RPMI7951 (cell line): ENCODE results near the gene FBXL15. TPM values are rescaled to one million over a fixed set of nuclear protein-coding genes. Genes with fewer than 3 reads are reported as not detected.

Experiments
- DNase-seq: peaks from one replicate; pipeline ENCODE4 v3.0.0-alpha.2; 2012; ENCODE audit warnings: low read depth
- total RNA-seq: library from RNA; depleted of rRNA; stranded (reverse); fragments of >200 nt; shearing (Covaris generic); gene quantifications from 2 replicates; pipeline ENCODE4 v1.2.3, GENCODE V29; 2014

Gene FBXL15
- total RNA-seq, 1 experiment from 2014 or later: 5.3 TPM

- DNase-seq: no peak
These were observed 9.0 kb upstream of the FBXL15 start for GRCh38 chr10:102411341-102412255.

- no peak for DNase-seq
These were observed 8.3 kb upstream of the FBXL15 start for GRCh38 chr10:102412293-102412692.

- no peak for DNase-seq
These were observed 7.5 kb upstream of the FBXL15 start for GRCh38 chr10:102413053-102413705.

GRCh38 chr10:102413806-102414561 is 6.7 kb upstream of the FBXL15 start:
- DNase-seq: no peak

GRCh38 chr10:102414749-102415148 is 5.9 kb upstream of the FBXL15 start:
- DNase-seq: no peak

- no peak for DNase-seq
These were observed 4.4 kb upstream of the FBXL15 start for GRCh38 chr10:102416283-102416682.

GRCh38 chr10:102416695-102417094 is 3.9 kb upstream of the FBXL15 start:
- no peak for DNase-seq

- DNase-seq: no peak
These were observed 1.9 kb upstream of the FBXL15 start, which contains the start of gene PSD for GRCh38 chr10:102418622-102419268. Gene PSD (minus strand): TSS chr10:102418785. CDS start chr10:102417038, 1,747 bp downstream.

- DNase-seq: no peak
These were observed 1.1 kb upstream of the FBXL15 start for GRCh38 chr10:102419269-102420180.

- no peak for DNase-seq
These were observed 389 bp upstream of the FBXL15 start for GRCh38 chr10:102420181-102420713.

- DNase-seq: no peak
These were observed 796 bp downstream of the FBXL15 start for GRCh38 chr10:102421507-102421756.

GRCh38 chr10:102421757-102422512 is 1.3 kb downstream of the FBXL15 start:
- DNase-seq: no peak

- peak; percentile 64 for DNase-seq
These were observed 2.0 kb downstream of the FBXL15 start for GRCh38 chr10:102422545-102423129.

- no peak for DNase-seq
These were observed 2.8 kb downstream of the FBXL15 start for GRCh38 chr10:102423372-102423968.

- DNase-seq: no peak
These were observed 3.5 kb downstream of the FBXL15 start for GRCh38 chr10:102424145-102424544.

- DNase-seq: no peak
These were observed 4.3 kb downstream of the FBXL15 start for GRCh38 chr10:102424916-102425315.

- DNase-seq: no peak
These were observed 4.8 kb downstream of the FBXL15 start for GRCh38 chr10:102425444-102425843.

GRCh38 chr10:102426803-102427287 is 6.2 kb downstream of the FBXL15 start:
- no peak for DNase-seq

- DNase-seq: no peak
These were observed 8.8 kb downstream of the FBXL15 start for GRCh38 chr10:102429468-102429867.
